Gastrocnemius medialis (tissue), 4 donors: ENCODE measurements around the gene CDAN1. TPM values are rescaled to one million over a fixed set of nuclear protein-coding genes. Genes with fewer than 3 reads are reported as not detected.

Experiments used
- ATAC-seq, 2 donors: fragments of 150-250 bp; one replicate each; pipeline ENCODE4 v1.9.1; 2016
- DNase-seq, 2 donors: peaks; one replicate each; pipeline ENCODE4 v3.0.0-alpha.2; 2019
- H3K27ac ChIP-seq, 4 donors: fragments of 200-600 bp; sonication (generic); 1 replicate in 1 of 4; 2 replicates in 3 of 4; pipeline ENCODE4 v1.5.1; 2016 to 2018; ENCODE audit warnings: mild to moderate bottlenecking in 2 of 4, moderate library complexity in 1 of 4
- H3K27me3 ChIP-seq, 3 donors: fragments of 200-600 bp; sonication (generic) in 2 of 3; 1 replicate in 1 of 3; 2 replicates in 2 of 3; pipeline versions ENCODE4 v1.5.1 to v1.6.0; 2016 to 2019; ENCODE audit warnings: mild to moderate bottlenecking in 1 of 3, moderate library complexity in 1 of 3
- H3K36me3 ChIP-seq, 2 donors: fragments of 200-600 bp; sonication (generic) in 1 of 2; one replicate each; pipeline ENCODE4 v1.5.1; 2017 to 2018
- H3K4me1 ChIP-seq, 2 donors: fragments of 200-600 bp; sonication (generic) in 1 of 2; one replicate each; pipeline ENCODE4 v1.5.1; 2016 to 2017; ENCODE audit warnings: mild to moderate bottlenecking in 2 of 2
- H3K4me3 ChIP-seq, 4 donors: fragments of 200-600 bp; sonication (generic) in 3 of 4; 1 replicate in 1 of 4; 2 replicates in 3 of 4; pipeline ENCODE4 v1.5.1; 2016 to 2019; ENCODE audit warnings: mild to moderate bottlenecking in 2 of 4
- H3K9me3 ChIP-seq, 3 donors: fragments of 200-600 bp; sonication (generic) in 2 of 3; 1 replicate in 1 of 3; 2 replicates in 2 of 3; pipeline ENCODE4 v1.5.1; 2016 to 2019
- POLR2A ChIP-seq, 2 donors: fragments of 450-650 bp; IDR thresholded peaks; one replicate each; pipeline ENCODE4 v1.6.1; 2017; ENCODE audit warnings: antibody characterized with exemption in 2 of 2, mild to moderate bottlenecking in 2 of 2, moderate library complexity in 2 of 2
- in situ Hi-C, 4 donors: fragments of 200-750 bp; cut with MboI; loops; one replicate each; pipeline versions ENCODE4 v1.15.0 to v1.8.0; 2017; ENCODE audit warnings: low sequenced_read_pairs in 4 of 4
- intact Hi-C: fragments of 100-400 bp; cut with DNase I; formaldehyde crosslinking; loops from one replicate; pipeline ENCODE4 v1.15.1; 2023; ENCODE audit warnings: low total_unique reads
- total RNA-seq, 4 donors: library from RNA; depleted of rRNA; stranded (reverse); fragments of >200 nt; gene quantifications; one replicate each; pipeline versions ENCODE4 v1.1.0 to v1.2.3, GENCODE V29; 2016
- TF ChIP-seq, protein P1 (sequence below), 5 experiments: fragments of 450-650 bp in 3 of 5; fragments of 200-600 bp in 2 of 5; sonication (generic) in 2 of 5; IDR thresholded peaks in 4 of 5; conservative IDR thresholded peaks in 1 of 5; 1 replicate in 4 of 5; 2 replicates in 1 of 5; pipeline ENCODE4 v1.5.1; 2016 to 2019; ENCODE audit warnings: antibody characterized with exemption in 5 of 5, mild to moderate bottlenecking in 3 of 5, moderate library complexity in 3 of 5

Gene CDAN1
- total RNA-seq, 4 donors from 2014 or later: 4.2 to 5.9 (median 5.1) TPM

DNA sequence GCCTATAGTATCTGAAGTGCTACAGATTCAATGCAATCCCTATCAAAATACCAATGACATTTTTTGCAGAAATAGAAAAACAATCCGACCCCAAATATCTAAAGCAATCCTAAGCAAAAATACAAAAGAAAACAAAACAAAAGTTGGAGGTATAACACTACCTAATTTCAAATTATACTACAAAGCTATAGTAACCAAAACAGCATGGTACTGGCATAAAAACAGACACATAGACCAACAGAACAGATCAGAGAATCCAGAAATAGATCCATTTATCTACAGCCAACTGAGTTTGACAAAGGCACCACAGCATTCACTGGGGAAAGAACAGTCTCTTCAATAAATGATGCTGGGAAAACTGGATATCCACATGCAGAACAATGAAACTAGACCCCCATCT is 23.8 kb upstream of the CDAN1 start:
- Histone ChIP-seq H3K4me3 (no peak overlapping the region), H3K27ac (no peak overlapping the region), H3K4me1 (peaks cover 0 to 6% of the 10 kb centered on the region in 2 donors), H3K27me3 (no peaks in the 10 kb centered on the region), H3K9me3 (peaks cover 0 to 8% (median 0%) of the 10 kb centered on the region in 3 donors), H3K36me3 (no peaks in the 10 kb centered on the region)
- in situ Hi-C loops (no loop called here), intact Hi-C loops (no loop called here)
- DNase-seq (no peak), ATAC-seq (no peak)
- no peak for TF ChIP-seq POLR2A (IDR thresholded peaks at IDR 0.05)
- TF ChIP-seq, protein P1, sequence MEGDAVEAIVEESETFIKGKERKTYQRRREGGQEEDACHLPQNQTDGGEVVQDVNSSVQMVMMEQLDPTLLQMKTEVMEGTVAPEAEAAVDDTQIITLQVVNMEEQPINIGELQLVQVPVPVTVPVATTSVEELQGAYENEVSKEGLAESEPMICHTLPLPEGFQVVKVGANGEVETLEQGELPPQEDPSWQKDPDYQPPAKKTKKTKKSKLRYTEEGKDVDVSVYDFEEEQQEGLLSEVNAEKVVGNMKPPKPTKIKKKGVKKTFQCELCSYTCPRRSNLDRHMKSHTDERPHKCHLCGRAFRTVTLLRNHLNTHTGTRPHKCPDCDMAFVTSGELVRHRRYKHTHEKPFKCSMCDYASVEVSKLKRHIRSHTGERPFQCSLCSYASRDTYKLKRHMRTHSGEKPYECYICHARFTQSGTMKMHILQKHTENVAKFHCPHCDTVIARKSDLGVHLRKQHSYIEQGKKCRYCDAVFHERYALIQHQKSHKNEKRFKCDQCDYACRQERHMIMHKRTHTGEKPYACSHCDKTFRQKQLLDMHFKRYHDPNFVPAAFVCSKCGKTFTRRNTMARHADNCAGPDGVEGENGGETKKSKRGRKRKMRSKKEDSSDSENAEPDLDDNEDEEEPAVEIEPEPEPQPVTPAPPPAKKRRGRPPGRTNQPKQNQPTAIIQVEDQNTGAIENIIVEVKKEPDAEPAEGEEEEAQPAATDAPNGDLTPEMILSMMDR (IDR thresholded peaks at IDR 0.05 in 4 of 5, conservative IDR thresholded peaks at IDR 0.05 in 1 of 5): no peak

DNA sequence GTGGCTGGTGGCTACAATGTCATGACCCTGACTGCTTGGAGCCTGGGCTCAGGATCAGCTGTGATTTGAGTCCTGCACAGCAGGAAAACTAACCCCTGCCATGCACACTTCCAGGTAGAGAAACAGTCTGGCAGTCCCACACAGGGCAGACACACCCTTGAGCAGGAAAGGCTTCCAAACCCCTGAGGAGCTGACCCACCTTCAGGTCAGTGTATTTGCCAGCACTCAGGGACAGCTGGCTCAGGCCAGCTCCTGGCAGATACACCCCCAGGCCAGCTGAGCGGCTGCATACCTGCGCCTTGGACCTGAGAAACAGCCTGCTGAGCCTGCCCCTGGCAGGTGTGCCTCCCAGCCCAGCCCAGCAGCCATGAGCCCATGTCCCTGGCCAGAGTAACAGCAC is 22.2 kb upstream of the CDAN1 start:
- intact Hi-C loops: no loop called here

DNA sequence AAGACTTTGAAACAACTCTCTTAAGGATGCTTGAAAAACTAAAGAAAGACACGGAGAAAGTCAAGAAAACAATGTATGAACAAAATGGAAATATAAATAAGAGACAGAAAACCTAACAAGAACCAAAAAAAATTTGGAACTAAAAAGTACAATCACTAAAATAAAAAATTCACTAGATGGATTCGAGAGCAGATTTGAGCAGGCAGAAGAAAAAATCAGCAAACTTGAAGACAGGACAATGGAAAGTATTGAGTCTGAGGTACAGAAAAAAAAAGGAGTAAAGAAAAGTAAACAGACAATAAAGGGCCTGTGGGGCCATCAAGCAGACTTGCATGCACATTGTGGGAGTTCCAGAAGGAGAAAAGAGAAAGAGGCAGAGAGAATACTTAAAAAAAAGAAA is 13.4 kb upstream of the CDAN1 start:
- ATAC-seq (no peak), DNase-seq (no peak)
- Histone ChIP-seq H3K27me3 (no peaks in the 10 kb centered on the region), H3K4me1 (peaks cover 0 to 8% of the 10 kb centered on the region in 2 donors), H3K9me3 (no peaks in the 10 kb centered on the region), H3K36me3 (peaks cover 0 to 29% of the 10 kb centered on the region in 2 donors), H3K4me3 (no peak overlapping the region), H3K27ac (no peak overlapping the region)
- intact Hi-C loops (no loop called here), in situ Hi-C loops (no loop called here)
- TF ChIP-seq, protein P1 (IDR thresholded peaks at IDR 0.05 in 4 of 5, conservative IDR thresholded peaks at IDR 0.05 in 1 of 5): no peak
- no peak for TF ChIP-seq POLR2A (IDR thresholded peaks at IDR 0.05)

More for the DNA sequence above, 22.2 kb upstream of the CDAN1 start:
- no peaks in the 10 kb centered on the region for H3K36me3 ChIP-seq
- H3K27me3 ChIP-seq: no peaks in the 10 kb centered on the region
- TF ChIP-seq, protein P1 (IDR thresholded peaks at IDR 0.05 in 4 of 5, conservative IDR thresholded peaks at IDR 0.05 in 1 of 5): no peak
- TF ChIP-seq POLR2A (IDR thresholded peaks at IDR 0.05): no peak
- in situ Hi-C loops: no loop called here
- H3K4me1 ChIP-seq: peaks cover 0 to 6% of the 10 kb centered on the region in 2 donors
- no peak overlapping the region for H3K27ac ChIP-seq
- peaks cover 0 to 8% (median 0%) of the 10 kb centered on the region in 3 donors for H3K9me3 ChIP-seq
- no peak overlapping the region for H3K4me3 ChIP-seq
- DNase-seq (peak in 1 of 2 donors; percentile 29), ATAC-seq (peak in 1 of 2 donors; percentile 41)

DNA sequence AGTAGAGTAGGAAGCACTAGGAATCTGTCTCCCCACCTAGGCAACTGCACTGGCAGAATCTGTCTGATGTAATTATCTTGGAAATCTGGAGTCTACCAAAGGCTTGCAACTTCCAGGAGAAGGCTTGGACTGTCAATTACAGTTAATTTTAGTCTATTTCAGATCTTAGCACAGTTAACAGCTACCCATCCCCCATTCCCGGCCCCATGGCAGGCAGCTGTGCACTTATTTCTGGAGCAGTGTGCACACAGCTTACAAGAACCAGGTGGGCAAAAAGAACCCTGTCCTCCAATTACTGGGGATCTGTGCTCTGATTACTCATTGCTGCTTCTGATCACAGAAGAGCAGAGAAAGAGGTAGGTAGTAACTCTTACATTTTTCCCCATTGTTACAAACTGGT is 12.3 kb upstream of the CDAN1 start:
- Histone ChIP-seq H3K4me3 (no peak overlapping the region), H3K4me1 (peaks cover 0 to 8% of the 10 kb centered on the region in 2 donors), H3K36me3 (peaks cover 0 to 31% of the 10 kb centered on the region in 2 donors), H3K27me3 (no peaks in the 10 kb centered on the region), H3K9me3 (no peaks in the 10 kb centered on the region), H3K27ac (no peak overlapping the region)
- TF ChIP-seq, protein P1 (IDR thresholded peaks at IDR 0.05 in 4 of 5, conservative IDR thresholded peaks at IDR 0.05 in 1 of 5): no peak
- TF ChIP-seq POLR2A (IDR thresholded peaks at IDR 0.05): no peak
- in situ Hi-C loops (no loop called here), intact Hi-C loops (loop anchor here (10.0 kb wide), 1 partner anchor 434 kb away; no protein-coding TSS in a partner anchor)
- no peak for DNase-seq
- ATAC-seq: peak in 1 of 2 donors; percentile 30

DNA sequence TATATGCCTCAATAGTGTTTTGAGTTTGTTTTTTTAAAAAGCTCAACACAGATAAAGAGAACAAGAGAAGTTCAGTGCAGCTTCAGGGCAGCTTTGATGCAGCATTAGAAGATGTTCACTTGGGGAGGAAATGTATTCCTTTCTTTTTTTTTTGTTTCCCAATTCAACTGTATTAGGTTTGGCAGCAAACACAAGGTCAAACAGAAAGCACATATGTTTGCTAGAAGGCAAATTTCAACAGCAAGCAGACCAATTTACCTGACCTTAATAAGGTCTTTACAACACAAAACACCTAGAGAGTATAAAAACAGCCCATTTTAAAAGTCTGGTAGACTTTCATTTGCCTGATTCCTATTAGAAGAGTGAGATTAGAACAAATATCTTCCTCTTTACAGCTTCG is 7.3 kb upstream of the CDAN1 start:
- in situ Hi-C loops (no loop called here), intact Hi-C loops (loop anchor here (10.0 kb wide), 1 partner anchor 429 kb away; no protein-coding TSS in a partner anchor)
- Histone ChIP-seq H3K4me1 (peaks cover 11 to 17% of the 10 kb centered on the region in 2 donors), H3K4me3 (no peak overlapping the region), H3K27ac (no peak overlapping the region), H3K27me3 (no peaks in the 10 kb centered on the region), H3K9me3 (no peaks in the 10 kb centered on the region), H3K36me3 (peaks cover 0 to 8% of the 10 kb centered on the region in 2 donors)
- TF ChIP-seq POLR2A (IDR thresholded peaks at IDR 0.05): no peak
- TF ChIP-seq, protein P1 (IDR thresholded peaks at IDR 0.05 in 4 of 5, conservative IDR thresholded peaks at IDR 0.05 in 1 of 5): no peak
- ATAC-seq (no peak), DNase-seq (no peak)
